Left forelimb (tissue), 1 donor: ENCODE measurements around the gene CGGBP1.
A peak's percentile ranks its signal among the peaks of the same experiment; 100 is the strongest.

Experiments
- DNase-seq: peaks from one replicate; pipeline ENCODE4 v3.0.0-alpha.2; 2018; ENCODE audit warnings: low spot score

Gene CGGBP1, protein sequence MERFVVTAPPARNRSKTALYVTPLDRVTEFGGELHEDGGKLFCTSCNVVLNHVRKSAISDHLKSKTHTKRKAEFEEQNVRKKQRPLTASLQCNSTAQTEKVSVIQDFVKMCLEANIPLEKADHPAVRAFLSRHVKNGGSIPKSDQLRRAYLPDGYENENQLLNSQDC

DNA sequence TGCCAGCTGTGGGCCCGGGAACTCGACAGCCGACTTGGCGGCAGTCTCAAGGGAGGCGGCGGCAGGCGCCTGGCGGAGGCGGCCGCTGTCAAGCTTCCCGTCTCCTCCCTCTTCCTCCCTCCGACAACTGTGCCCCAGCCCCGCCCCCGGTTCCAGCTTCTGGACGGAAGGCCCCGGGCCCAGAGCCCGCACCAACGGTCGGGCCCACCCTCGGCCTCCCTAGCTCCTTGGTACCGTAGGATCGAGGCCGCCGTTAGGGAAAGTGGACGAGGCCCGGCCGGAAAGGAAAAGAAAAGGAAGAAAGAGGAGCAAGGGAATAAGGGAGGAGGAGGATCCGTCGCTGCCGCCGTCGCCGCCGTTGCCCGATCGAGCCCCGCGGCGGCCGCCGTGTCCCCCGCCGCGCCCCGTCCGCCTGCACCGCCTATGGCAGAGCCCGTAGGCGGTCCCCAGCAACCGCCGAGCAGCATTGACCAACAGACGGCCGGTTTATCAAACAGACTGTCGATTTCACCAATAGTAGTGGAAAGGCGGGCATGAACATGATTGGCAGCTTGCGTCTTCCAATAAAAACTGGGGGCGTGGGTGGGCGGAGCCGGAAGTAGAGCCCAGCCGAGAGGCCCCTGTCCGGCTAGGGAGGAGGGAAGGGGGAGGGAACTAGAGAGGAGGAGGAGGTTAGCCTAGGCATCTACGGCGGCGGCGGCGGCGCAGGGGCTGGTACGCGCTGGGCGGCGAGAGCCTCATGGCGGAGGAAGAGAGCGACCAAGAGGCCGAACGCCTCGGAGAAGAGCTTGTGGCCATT, at the start of gene CGGBP1, which contains the start of gene ZNF654:
CGGBP1 (minus strand) TSS at position 425 of the 799 bp plus-strand sequence. CDS start 3,029 bp downstream, outside the sequence.
ZNF654 (plus strand) TSS at position 675 of the 799 bp plus-strand sequence; CDS start at position 740, 65 bp downstream.
- DNase-seq, result peak; percentile 99

DNA sequence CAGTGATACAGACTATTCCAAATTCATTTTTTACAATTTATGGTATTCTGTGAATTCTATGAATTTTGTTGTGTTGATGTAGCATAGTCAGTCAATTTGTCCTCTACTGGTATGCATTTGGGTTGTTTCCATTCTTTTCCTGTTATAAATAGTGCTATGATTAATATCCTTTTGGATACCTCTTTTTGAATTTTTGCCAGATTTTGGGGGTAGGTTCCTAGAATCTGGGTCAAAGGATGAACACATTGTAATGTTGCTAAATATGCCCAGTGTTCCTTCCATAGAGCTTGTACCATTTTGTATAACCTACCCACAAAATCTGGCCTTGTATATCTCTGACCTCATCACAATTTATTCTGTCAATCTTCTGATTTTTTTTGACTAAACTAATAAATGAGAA, 46.5 kb upstream of the CGGBP1 start:
- no peak for DNase-seq

DNA sequence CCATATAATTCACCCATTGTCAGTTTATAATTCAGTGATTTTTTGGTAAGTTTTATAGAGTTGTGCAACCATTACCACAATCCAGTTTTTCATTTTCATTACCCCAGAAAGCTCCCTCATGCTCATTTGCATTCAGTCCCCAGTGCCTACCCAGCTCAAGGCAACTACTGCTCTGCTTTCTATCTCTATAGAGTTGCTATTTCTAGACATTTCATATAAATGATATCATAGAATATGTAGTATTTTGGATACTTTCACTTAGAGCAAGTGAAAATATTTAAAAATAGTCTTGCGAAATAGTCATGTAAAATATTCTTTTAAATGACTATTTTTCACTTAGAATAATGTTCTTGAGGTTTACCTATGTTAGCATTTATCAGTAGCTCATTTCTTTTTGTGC, 42.3 kb upstream of the CGGBP1 start:
- DNase-seq, result no peak

DNA sequence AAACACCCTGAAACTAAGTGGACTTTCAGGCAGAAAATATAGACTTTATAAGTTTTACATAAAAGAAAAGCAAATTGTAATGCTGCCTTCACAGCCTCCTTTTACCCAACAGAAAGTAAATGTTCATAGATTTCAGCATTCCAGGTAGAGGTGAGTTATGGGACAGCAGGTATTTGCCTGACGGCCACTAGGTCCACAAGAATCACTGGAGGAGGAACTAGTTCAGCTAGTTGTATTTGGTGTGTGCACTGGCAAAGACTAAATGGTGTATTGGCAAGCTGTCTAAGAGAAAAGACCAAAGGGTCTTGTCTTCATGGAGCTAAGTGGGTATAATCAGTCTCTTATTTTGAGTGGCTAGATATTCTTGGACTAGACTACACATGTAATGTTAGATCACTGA, 34.5 kb upstream of the CGGBP1 start:
- DNase-seq, result no peak

DNA sequence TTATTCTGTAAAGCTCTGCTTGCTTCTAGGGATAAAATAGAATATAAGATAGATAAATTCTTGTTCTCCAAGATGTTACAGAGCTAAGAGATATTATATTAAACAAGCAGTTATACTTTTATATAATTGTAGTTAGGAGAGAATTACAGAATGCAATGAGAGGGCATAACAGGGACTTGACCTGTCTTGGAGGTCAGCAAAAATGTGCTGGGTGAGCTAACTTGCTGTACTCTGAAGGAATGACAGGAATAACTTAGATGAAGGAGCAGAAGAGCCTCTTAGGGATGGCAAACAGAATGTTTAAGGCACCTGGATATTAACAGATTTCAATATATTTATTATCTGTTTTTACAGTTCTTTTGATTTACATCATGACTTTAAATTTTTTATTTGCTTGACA, 33.5 kb upstream of the CGGBP1 start:
- DNase-seq, result no peak

DNA sequence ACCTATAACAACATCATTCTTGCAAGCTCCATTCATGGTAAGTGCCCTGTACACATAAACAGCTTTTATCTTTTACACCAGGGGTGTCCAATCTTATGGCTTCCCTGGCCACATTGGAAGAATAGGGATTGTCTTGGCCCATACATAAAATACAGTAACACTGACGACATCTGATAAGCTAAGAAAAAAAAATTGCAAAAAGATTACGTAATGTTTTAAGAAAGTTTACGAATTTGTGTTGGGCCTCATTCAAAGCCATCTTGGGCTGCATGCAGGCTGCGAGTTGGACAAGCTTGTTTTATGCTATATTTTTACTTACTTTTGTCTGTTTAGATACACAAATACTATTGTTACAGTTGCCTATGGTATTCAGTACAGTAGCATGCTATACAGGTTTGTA, 31.9 kb upstream of the CGGBP1 start:
- no peak for DNase-seq

DNA sequence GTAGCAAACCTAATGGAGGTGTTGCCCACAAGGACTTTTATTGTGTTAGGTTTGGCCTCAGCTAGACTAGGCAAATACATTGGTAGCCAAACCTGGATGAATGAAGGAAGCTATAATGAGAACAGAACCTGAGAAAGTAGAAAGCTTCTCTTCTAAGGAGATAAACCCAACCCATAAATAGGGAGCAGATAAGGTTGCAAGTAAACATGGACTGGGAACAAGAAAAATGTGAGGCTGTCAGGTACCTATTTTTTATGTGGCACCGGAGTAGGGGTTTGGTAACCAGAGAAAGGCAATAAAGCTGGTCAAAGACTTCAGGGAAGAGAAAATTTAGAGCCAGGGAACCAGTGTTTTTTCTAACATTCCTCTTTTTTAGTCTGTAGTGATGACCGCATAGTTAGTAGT, 25.3 kb upstream of the CGGBP1 start:
- DNase-seq, result no peak

DNA sequence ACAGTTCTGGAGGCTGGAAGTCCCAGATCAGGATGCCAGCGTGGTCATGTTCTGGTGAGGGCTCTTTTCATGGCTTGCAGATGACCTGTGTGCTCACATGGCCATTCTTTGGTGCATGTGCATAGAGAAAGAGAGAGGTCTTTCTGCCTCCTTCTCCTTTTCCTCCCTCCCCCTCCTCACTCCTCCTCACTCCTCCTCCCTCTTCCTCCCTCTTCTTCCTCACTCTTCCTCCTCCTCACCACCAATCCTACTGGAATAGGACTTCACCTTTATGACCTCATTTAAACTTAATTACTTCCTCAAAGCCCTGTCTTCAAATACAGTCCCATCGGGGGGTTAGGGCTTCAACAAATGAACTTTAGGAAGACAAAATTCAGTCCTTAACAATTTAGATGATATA, 24.0 kb upstream of the CGGBP1 start:
- no peak for DNase-seq

DNA sequence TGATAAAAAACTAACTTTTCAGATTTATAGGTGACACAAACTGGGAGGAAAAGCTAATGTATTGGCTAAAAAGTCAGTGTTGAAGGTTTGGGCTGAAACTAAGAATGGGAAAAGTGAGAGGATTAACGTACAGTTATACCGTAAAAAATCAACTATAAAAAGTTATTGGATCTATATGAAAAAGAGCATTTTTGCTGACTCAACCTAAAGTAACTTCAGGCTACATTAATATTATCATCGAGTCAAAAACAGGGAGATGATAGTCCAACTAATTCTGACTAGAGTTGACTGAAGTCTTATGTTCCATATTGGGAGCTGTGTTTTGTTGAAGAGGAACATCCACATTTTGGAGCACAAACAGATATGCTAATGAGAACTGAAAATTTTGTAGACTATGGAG, 20.1 kb upstream of the CGGBP1 start:
- DNase-seq, result no peak

DNA sequence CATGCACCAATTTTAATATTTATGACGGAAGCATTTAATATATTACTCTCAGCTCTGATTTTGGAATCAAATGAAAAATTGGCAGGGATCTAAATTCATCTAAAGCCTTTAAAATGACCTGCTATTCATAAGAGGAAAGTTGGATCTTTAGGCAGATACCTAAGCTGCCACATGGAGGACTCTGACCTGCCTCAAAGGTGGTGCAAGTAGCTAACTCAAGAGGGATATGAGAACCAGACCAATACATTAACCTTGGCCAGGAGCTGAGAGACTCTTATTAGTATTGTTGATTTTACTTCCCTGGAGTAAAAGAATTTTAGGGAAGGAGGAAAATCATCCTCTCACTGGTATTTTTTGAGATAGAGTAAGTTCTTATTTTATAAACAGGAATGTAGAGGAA, 17.9 kb upstream of the CGGBP1 start:
- DNase-seq, result no peak

DNA sequence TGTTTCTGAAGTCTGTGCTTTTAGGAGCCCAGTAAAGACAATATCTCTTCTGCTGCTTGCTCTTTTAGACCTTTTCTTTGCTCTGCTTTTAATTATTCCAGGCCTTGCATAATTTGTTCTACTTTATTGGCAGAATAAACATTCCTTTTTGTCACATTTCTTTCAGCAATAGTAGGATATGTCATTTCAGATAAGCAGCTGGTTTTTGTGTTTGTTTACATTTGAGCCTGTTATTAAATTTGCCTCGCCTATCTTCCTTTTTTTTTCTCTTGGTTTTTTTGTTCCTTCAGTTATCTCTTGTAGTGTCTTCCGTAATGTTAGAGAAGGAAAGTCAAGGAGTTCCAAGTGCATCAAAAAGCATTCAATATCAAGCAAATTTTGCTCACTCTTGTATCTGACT, 16.7 kb upstream of the CGGBP1 start:
- no peak for DNase-seq

DNA sequence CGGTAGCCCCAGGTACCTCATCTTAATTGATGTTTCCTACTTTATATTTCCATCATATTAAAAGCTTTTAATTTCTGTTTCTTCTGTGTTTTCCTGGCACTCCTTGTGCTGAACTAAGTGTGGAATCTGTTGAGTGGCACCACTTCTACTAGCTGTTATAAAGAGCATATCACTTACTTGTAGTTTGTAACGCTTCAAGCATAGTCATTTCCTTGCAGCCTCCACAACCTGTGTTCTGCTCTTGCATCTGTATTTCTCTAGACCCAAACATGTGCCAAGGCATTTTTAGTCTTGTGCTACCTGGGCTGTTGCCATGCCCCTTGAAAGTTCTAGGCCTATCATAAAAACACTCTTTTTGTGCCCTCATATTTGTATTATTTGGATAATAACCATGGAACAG, 16.3 kb upstream of the CGGBP1 start:
- DNase-seq, result no peak

DNA sequence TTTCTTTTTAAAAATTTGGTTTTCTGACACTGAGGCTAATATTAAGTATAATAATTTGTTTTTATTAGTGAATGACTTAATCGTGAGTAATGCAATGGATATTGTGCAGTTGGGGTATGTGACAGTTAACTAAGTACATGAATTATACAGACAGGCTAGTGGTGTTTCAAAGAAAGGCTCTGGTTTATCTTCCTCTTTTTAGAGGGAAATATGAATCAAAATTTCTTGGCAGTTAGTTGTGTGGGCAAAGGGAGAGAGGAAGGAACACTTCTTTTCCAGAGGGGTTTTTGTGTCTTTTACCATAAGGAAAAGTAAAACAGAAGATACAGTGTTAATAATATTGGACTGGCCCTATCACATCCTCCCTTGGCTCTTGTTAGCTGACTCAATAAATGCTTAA, 2.9 kb upstream of the CGGBP1 start:
- DNase-seq, result no peak

DNA sequence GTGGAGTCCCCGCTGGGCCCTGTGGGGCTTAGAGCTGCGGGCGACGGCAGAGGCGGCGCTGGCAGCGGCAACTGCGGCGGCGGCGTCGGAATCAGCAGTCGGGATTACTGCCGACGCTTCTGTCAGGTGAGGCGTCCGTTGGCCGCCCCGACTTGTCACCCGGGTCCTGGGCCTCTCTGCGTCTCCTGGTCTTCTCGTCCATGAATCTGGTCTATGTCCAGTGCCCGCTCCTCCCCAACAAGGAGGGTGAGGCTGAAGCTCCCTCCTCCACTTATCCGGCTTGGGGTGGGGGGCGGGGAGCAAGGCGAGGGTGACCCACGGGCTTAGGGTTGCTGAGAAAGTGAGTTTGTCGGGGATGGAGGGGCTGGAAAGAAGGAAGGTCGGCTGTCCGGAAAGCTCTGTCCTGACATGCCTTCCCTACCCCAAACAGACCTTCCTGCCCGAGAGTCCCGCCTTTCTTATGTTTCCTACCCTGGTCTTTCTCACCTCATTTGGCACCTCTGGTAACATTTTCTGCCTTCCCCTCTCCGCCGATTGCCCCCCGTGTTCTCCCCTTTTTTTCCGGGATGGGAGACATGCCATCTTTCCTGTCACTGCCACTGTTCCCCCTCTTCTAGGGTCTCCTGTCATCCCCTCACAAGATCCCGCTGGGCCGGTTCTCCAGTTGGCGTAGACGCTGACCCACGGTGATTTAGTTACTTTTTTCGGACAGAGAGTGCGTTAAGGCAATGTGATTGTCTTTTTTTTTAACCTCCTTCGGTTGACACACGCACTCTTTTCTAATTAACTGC, 770 bp upstream of the CGGBP1 start:
- peak; percentile 63 for DNase-seq

DNA sequence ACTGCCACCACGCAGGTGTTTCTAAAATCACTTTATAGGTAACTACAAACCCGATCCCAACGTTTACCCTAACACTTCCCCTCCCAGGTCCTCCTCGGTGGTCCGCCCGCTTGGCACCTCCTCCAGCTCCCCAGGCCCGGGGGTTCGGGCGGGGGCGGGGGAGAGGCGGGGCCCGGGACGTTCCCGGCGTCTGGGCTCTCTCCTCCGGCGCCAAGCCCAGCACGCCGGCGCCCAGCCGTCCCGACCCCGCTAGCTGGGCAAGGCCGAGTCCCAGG, 562 bp downstream of the CGGBP1 start:
- DNase-seq, result no peak

DNA sequence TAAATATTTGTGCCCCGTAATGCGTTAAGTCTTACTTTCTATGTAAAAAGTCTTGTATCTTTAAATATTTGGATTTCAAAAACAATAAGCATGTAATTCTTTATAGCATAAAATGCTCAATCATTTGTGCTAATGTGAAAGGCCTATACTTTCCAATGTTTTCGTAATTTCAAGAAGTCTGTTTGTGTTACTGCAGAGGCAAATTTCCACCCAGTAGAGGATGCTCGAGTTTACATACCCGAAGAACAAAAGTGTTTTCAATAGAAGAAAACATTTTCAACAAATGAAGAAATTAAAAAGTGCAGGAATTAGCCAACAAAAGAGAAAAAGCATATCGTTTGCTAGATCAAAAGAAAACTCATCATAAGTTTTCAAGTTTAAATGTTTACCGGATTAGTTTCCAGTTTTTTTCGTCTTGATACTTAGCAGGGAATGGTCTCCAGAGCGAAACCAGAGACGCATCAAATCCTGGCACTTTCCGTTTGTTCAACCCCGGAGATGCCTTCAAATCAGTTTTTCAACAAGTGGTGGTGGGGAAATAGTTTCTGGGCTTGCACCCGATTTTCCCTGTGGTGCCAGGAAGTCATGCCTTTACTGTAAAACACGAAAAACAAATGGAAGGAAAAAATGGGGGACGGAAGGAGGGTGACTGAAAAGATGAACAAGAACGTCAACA, 1.0 kb downstream of the CGGBP1 start:
- DNase-seq, result no peak

DNA sequence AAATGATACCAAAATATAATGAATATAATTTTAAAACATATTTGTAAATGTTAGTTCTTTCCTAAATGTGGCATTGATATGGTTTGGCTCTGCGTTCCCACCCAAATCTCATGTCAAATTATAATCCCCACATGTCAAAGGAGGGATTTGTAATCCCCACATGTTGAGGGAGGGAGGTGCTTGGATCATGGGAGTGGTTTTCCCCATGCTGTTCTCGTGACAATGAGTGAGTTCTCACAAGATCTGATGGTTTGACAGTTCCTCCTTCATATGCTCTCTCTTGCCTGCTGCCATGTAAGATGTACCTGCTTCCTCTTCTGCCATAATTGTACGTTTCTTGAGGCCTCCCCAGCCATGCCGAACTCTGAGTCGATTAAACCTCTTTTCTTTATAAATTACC, 12.0 kb downstream of the CGGBP1 start:
- no peak for DNase-seq

DNA sequence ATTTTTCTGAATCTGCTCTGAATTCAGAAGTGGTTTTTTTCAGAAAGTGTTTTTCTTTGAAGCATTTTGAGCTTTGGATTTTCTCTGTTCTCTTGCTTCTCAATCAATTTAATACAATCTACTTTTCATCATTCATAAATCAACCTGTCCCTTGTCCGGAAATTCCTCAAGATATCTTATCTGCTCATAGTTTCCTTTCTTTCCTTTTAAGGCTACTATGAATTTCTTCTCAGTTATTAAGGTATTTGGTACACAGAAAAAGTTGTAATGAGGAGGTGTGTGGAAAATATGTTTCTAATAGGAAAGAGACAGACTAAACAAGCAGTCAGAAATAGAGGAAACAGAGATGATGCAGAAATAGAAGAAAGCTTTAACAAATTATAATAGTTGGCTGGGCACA, 14.4 kb downstream of the CGGBP1 start:
- no peak for DNase-seq

DNA sequence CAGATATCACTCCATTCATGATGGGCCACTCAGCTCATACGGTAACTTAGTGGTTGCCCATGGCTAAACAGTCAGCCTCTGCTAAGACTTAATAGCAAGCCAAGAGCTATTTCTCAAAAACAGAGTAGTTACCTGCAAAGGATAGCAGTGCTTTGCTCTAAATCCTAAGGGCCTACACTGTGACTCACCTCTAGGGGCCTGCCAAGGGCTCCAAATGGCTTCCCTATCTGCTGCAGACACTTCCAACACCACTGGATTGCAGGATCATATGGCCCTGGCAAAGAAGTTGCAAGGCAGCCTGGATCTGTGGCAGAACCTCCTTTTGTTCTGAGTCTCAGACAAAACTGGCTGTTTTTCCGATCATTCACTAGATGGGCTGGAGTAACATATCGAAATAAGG, 17.8 kb downstream of the CGGBP1 start:
- no peak for DNase-seq

DNA sequence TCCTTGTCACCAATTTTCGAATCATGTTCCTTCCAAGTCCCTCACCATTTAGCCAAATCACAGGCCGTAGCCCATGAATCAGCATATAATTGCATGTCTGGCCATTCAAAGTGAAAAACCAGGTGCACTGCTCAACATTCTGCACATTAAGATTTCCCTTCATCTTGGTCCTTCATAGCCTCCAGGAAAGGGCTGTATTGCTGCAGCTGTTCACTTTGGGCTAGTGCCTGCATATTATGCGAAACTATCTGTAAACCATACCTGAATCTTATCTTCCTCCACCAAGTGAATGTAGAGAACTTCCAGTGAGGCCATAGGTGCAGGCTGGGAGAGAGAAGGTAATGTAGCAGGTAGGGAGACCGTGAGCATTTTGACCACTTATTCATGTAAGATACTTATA, 18.3 kb downstream of the CGGBP1 start:
- DNase-seq, result no peak

DNA sequence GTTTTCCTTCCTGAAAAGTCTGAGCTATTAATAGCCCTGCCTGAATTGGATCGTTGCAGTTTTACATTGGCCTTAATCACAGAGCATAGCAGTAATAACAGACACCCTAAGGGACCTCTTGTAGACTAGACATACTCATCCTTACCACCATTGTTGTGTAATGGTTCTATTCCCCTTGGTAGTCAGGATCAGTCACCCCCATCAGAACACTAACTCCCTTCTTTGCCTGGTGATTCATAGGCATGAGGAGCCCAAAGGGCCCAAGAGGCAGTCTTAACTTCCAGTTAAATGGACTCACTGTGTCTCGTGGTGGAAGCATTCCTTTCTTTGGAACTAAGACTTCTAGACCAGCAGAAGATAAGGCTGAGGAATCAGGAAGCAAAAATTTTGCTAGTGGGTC, 20.2 kb downstream of the CGGBP1 start:
- DNase-seq, result no peak

DNA sequence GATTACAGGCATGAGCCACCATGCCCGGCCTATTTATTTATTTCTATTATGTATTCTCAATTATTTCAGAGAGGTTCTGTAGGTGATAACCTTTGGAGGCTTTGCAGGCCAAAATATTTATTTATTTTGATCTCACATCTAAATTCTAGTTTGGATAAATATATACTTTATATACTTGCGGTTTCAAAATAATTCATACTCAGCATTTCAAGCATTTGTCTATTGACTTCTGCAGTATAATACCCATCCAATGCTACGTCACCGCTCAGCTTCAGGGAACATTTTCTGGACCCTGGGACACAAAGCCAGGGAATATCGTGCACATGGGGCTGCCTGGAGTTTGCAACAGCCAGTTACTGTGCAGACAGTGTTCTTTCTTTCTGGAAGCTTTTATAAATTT, 22.6 kb downstream of the CGGBP1 start:
- no peak for DNase-seq
